NT2/D1 (cell line): Measurements from ENCODE around the gene DAB2IP.

ENCODE experiments used
- SUZ12 ChIP-seq: IDR thresholded peaks from 2 replicates; pipeline ENCODE4 v1.6.1; 2011; ENCODE audit not compliant: insufficient read length, insufficient read depth; ENCODE audit errors: extremely low read depth
- ZNF274 ChIP-seq: IDR thresholded peaks from 2 replicates; pipeline ENCODE4 v1.6.1; 2011; ENCODE audit warnings: mild to moderate bottlenecking, low read depth, low read length

DNA sequence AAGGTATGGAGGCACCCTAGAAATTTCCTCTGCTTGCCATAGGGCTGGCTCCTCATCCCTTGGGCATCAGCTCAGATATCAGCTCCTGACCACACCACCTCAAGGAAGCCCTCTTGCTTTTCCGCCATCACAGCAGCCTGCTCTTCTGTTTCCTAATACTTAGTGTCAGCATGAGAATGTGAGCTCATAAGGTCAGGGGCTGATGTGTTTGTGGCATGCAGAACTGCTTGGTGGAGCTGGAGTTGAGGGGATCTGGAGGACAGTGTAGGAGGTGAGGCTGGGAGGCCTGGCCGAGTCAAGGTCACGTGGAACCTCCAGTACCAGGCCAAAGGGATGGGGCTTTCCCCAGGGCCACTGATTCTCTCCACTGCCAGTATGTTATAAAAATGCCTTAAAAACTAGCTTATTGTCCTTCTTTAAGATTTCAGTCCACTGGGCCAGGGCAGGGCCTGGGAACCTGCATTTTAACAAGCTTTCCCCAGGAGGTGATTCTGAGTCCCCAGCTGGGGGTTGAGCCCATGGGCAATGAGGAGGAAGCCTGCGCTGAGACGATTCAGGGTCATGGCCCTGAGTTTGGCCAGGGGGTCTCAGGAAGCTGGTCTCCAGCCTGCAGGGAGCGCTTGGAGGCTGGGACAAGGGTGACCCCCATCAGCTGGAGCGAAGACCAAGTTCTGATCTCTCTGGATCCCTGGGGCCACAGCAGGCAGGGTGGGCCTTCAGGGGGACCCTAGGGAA is 28.6 kb downstream of the DAB2IP start:
- no peak for TF ChIP-seq SUZ12
- TF ChIP-seq ZNF274: no peak
